Naive thymus-derived CD4-positive, alpha-beta T cell (primary cell): ENCODE results near the gene BPIFB3. TPM values are rescaled to one million over a fixed set of nuclear protein-coding genes. Genes with fewer than 3 reads are reported as not detected.
"Not testable (repeated sequence)": the region's sequence is repeated elsewhere in the genome, so short reads cannot be mapped to it uniquely, and the experiment has no call there.

ENCODE experiments used
- ATAC-seq: fragments of 150-1000 bp; cut with Tn5 transposase; 2 replicates; pipeline ENCODE4 v1.10.0; 2021; ENCODE audit warnings: mild to moderate bottlenecking, moderate library complexity
- CTCF ChIA-PET: fragments of 350-600 bp; sonication (Branson Sonifier 250); formaldehyde crosslinking; loops from one replicate; lab custom pipeline; 2021; ENCODE audit warnings: antibody characterized with exemption; lab: Charles Lee
- POLR2A ChIA-PET: fragments of 350-600 bp; sonication (Branson Sonifier 250); formaldehyde crosslinking; loops from one replicate; lab custom pipeline; 2021; ENCODE audit warnings: antibody characterized with exemption, inconsistent platforms; lab: Charles Lee
- DNase-seq, 9 donors: peaks; one replicate each; pipeline versions ENCODE4 v3.0.0 to v3.0.0-alpha.2; 2020 to 2022; ENCODE audit warnings: mixed read lengths in 1 of 9
- H3K27ac ChIP-seq: one replicate; pipeline ENCODE4 v1.7.0; 2013; ENCODE audit warnings: mild to moderate bottlenecking, low read depth, low read length, moderate library complexity
- H3K27me3 ChIP-seq, 2 donors: one replicate each; pipeline ENCODE4 v1.7.0; 2013; ENCODE audit warnings: low read length in 2 of 2, mild to moderate bottlenecking in 2 of 2, moderate library complexity in 2 of 2; ENCODE audit not compliant: control insufficient read depth in 2 of 2, insufficient read depth in 2 of 2
- H3K36me3 ChIP-seq, 3 experiments: 1 replicate in 2 of 3; 2 replicates in 1 of 3; pipeline ENCODE4 v1.7.0; 2013; ENCODE audit warnings: low read length in 3 of 3, mild to moderate bottlenecking in 3 of 3, moderate library complexity in 1 of 3; ENCODE audit not compliant: insufficient read depth in 3 of 3, control insufficient read depth in 2 of 3
- H3K4me1 ChIP-seq, 2 donors: one replicate each; pipeline ENCODE4 v1.7.0; 2013; ENCODE audit warnings: low read length in 2 of 2, mild to moderate bottlenecking in 2 of 2, moderate library complexity in 1 of 2; ENCODE audit not compliant: control insufficient read depth in 2 of 2, insufficient read depth in 2 of 2
- H3K4me3 ChIP-seq: 2 replicates; pipeline ENCODE4 v1.7.0; 2013; ENCODE audit warnings: mild to moderate bottlenecking, low read length
- H3K9me3 ChIP-seq, 3 experiments: 1 replicate in 2 of 3; 2 replicates in 1 of 3; pipeline ENCODE4 v1.7.0; 2013; ENCODE audit warnings: low read length in 3 of 3; ENCODE audit not compliant: control insufficient read depth in 2 of 3
- H3K27ac Mint-ChIP-seq, 9 donors: one replicate each; pipeline ENCODE4 v1.8.0; 2020 to 2022; ENCODE audit warnings: mixed read lengths in 9 of 9, mild to moderate bottlenecking in 8 of 9, moderate library complexity in 5 of 9, inconsistent platforms in 2 of 9
- H3K27me3 Mint-ChIP-seq, 5 donors: one replicate each; pipeline ENCODE4 v1.8.0; 2021 to 2022; ENCODE audit warnings: mixed read lengths in 5 of 5, mild to moderate bottlenecking in 1 of 5
- H3K36me3 Mint-ChIP-seq, 5 donors: one replicate each; pipeline ENCODE4 v1.8.0; 2020 to 2022; ENCODE audit warnings: mixed read lengths in 5 of 5, mild to moderate bottlenecking in 3 of 5, inconsistent platforms in 1 of 5
- H3K4me1 Mint-ChIP-seq, 7 donors: one replicate each; pipeline ENCODE4 v1.8.0; 2020 to 2022; ENCODE audit warnings: mixed read lengths in 7 of 7, mild to moderate bottlenecking in 3 of 7, inconsistent platforms in 1 of 7
- H3K4me3 Mint-ChIP-seq, 10 donors: one replicate each; pipeline ENCODE4 v1.8.0; 2020 to 2022; ENCODE audit warnings: mild to moderate bottlenecking in 10 of 10, mixed read lengths in 10 of 10, moderate library complexity in 6 of 10, inconsistent platforms in 2 of 10
- H3K9me3 Mint-ChIP-seq, 11 donors: one replicate each; pipeline ENCODE4 v1.8.0; 2020 to 2022; ENCODE audit warnings: mixed read lengths in 11 of 11, mild to moderate bottlenecking in 4 of 11, inconsistent platforms in 1 of 11, moderate library complexity in 1 of 11
- intact Hi-C, 2 donors: fragments of 100-400 bp; cut with micrococcal nuclease; formaldehyde crosslinking; loops; one replicate each; pipeline ENCODE4 v1.15.1; 2023
- polyA plus RNA-seq, 2 donors: library from polyadenylated mRNA; unstranded; fragments of 300-500 nt; fragmentation: Illumina TruSeq; gene quantifications; one replicate each; pipeline ENCODE4 v1.2.3, GENCODE V29; 2021
- total RNA-seq, 6 experiments: library from RNA in 5 of 6; stranded (reverse) in 5 of 6; gene quantifications; 1 replicate in 5 of 6; 2 replicates in 1 of 6; pipeline ENCODE4 v1.2.3 and lab custom pipeline; 2021 to 2026

Gene BPIFB3
- total and polyA plus RNA-seq, 7 experiments from 2014 or later, result not detected

- Mint-ChIP-seq H3K36me3 (peaks cover 0 to 2% (median under 1%) of the 10 kb centered on the region in 5 donors), H3K27ac (no peak overlapping the region), H3K9me3 (peaks cover 2 to 9% (median 4%) of the 10 kb centered on the region in 11 donors), H3K4me1 (peaks cover 0 to 17% (median 0%) of the 10 kb centered on the region in 7 donors), H3K4me3 (no peak overlapping the region), H3K27me3 (peaks cover 0 to 3% (median 0%) of the 10 kb centered on the region in 5 donors)
- peaks cover 0 to 5% (median 0%) of the 10 kb centered on the region in 3 experiments for H3K9me3 ChIP-seq
- ATAC-seq (no peak), DNase-seq (no peak)
- H3K27ac ChIP-seq, result no peak overlapping the region
- H3K4me3 ChIP-seq, result no peak overlapping the region
- POLR2A ChIA-PET, result no interaction called here
- CTCF ChIA-PET, result no interaction called here
- no peaks in the 10 kb centered on the region for H3K27me3 ChIP-seq
- no peaks in the 10 kb centered on the region for H3K4me1 ChIP-seq
- H3K36me3 ChIP-seq, result no peaks in the 10 kb centered on the region
- intact Hi-C loops, result no loop called here
Measured at GRCh38 chr20:33038243-33038642, 15.5 kb upstream of the BPIFB3 start.

DNA sequence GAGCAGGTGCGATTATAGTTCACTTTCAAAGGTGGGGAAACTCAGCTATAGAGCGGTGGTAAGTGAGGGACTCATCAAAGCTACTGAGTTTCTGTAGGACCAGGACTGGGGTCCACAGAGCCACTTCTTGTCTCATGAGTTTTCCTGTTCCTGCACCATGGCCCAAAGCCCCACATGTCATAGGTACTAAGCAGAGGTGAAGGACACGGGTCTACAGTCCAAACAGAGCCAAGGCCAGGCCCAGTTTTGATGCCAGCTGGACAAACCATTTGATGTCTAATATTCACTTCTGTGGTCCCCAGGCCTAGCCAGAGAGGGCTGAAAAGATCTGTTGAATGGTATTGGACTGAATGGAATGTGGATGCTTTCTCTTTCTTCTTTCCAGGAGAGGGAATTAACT is 11.3 kb upstream of the BPIFB3 start:
- H3K36me3 ChIP-seq, result no peaks in the 10 kb centered on the region
- peaks cover 0 to 18% (median 14%) of the 10 kb centered on the region in 11 donors for H3K9me3 Mint-ChIP-seq
- DNase-seq, result no peak
- ChIA-PET CTCF (interaction anchor here (0.6 kb wide), 1 partner anchor 68 kb away, joined by 3 read pairs; no protein-coding TSS in a partner anchor), POLR2A (no interaction called here)
- no peak for ATAC-seq
- peaks cover 0 to 20% (median 0%) of the 10 kb centered on the region in 7 donors for H3K4me1 Mint-ChIP-seq
- peaks cover 0 to 6% (median 6%) of the 10 kb centered on the region in 3 experiments for H3K9me3 ChIP-seq
- no peak overlapping the region for H3K4me3 ChIP-seq
- no peak overlapping the region for H3K27ac Mint-ChIP-seq
- intact Hi-C loops, result no loop called here
- peaks cover 0 to 8% (median 0%) of the 10 kb centered on the region in 5 donors for H3K36me3 Mint-ChIP-seq
- no peaks in the 10 kb centered on the region for H3K27me3 ChIP-seq
- no peaks in the 10 kb centered on the region for H3K4me1 ChIP-seq
- H3K4me3 Mint-ChIP-seq, result no peak overlapping the region
- H3K27me3 Mint-ChIP-seq, result peaks cover 0 to 3% (median 0%) of the 10 kb centered on the region in 5 donors
- H3K27ac ChIP-seq, result no peak overlapping the region

- Mint-ChIP-seq H3K4me3 (no peak overlapping the region), H3K36me3 (peaks cover 0 to 8% (median 0%) of the 10 kb centered on the region in 5 donors), H3K4me1 (peaks cover 0 to 17% (median 0%) of the 10 kb centered on the region in 7 donors), H3K9me3 (peaks cover 0 to 18% (median 12%) of the 10 kb centered on the region in 11 donors), H3K27ac (no peak overlapping the region), H3K27me3 (peaks cover 0 to 1% (median 0%) of the 10 kb centered on the region in 5 donors)
- Histone ChIP-seq H3K4me3 (no peak overlapping the region), H3K36me3 (no peaks in the 10 kb centered on the region), H3K27ac (no peak overlapping the region), H3K27me3 (no peaks in the 10 kb centered on the region), H3K4me1 (no peaks in the 10 kb centered on the region), H3K9me3 (peaks cover 0 to 6% (median 6%) of the 10 kb centered on the region in 3 experiments)
- DNase-seq (no peak), ATAC-seq (no peak)
- POLR2A ChIA-PET, result no interaction called here
- CTCF ChIA-PET, result interaction anchor here (0.5 to 0.6 kb wide), 2 partner anchors 69 to 1308 kb away, joined by 3 read pairs; no protein-coding TSS in a partner anchor
- intact Hi-C loops, result no loop called here
Measured at GRCh38 chr20:33042983-33043730, 10.5 kb upstream of the BPIFB3 start.

DNA sequence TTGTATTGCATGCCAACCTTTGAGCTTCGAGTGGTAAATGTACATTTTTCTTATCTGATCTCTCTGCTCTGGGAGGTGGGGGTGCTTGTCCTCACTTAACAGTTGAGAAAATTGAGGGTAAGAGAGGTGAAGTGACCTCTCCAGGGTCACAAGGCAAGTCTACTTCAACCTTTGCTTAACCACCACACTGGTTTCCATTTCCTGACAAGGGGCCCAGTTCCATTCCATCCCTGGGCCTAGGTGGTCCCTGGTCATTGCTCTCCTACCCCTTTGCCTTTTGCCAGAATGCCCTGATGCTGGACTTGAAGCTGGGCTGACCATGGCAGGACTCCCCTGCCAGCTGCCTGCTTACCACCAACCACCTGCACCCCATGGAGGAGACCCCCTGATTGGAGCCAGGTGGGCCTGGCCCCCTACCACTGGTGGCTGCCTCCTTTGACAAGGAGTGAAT is 9.9 kb upstream of the BPIFB3 start:
- H3K4me3 ChIP-seq, result no peak overlapping the region
- Mint-ChIP-seq H3K4me1 (peaks cover 0 to 17% (median 0%) of the 10 kb centered on the region in 7 donors), H3K4me3 (no peak overlapping the region), H3K9me3 (peaks cover 0 to 18% (median 12%) of the 10 kb centered on the region in 11 donors), H3K27ac (no peak overlapping the region), H3K36me3 (peaks cover 0 to 8% (median 0%) of the 10 kb centered on the region in 5 donors), H3K27me3 (no peaks in the 10 kb centered on the region)
- H3K27ac ChIP-seq, result no peak overlapping the region
- ATAC-seq (no peak), DNase-seq (no peak)
- intact Hi-C loops, result no loop called here
- no peaks in the 10 kb centered on the region for H3K27me3 ChIP-seq
- no peaks in the 10 kb centered on the region for H3K36me3 ChIP-seq
- no peaks in the 10 kb centered on the region for H3K4me1 ChIP-seq
- CTCF ChIA-PET, result interaction anchor here (0.7 kb wide), 1 partner anchor 78 kb away, joined by 3 read pairs; no protein-coding TSS in a partner anchor
- peaks cover 0 to 6% (median 6%) of the 10 kb centered on the region in 3 experiments for H3K9me3 ChIP-seq
- POLR2A ChIA-PET, result no interaction called here

GRCh38 chr20:33045129-33045721 is 8.5 kb upstream of the BPIFB3 start:
- DNase-seq, CTCF ChIA-PET, H3K36me3 Mint-ChIP-seq, intact Hi-C loops, H3K27me3 Mint-ChIP-seq, H3K4me1 ChIP-seq, H3K4me3 ChIP-seq, H3K27me3 ChIP-seq, POLR2A ChIA-PET, H3K27ac ChIP-seq, H3K27ac Mint-ChIP-seq, H3K4me3 Mint-ChIP-seq, ATAC-seq, H3K9me3 ChIP-seq, H3K36me3 ChIP-seq: not testable (repeated sequence)
- peaks cover 0 to 18% (median 12%) of the 10 kb centered on the region in 11 donors for H3K9me3 Mint-ChIP-seq
- H3K4me1 Mint-ChIP-seq, result peaks cover 0 to 12% (median 0%) of the 10 kb centered on the region in 7 donors

GRCh38 chr20:33046412-33046811 is 7.3 kb upstream of the BPIFB3 start:
- H3K27me3 ChIP-seq, result no peaks in the 10 kb centered on the region
- Mint-ChIP-seq H3K4me1 (peaks cover 0 to 11% (median 0%) of the 10 kb centered on the region in 7 donors), H3K27ac (no peak overlapping the region), H3K36me3 (peaks cover 0 to 8% (median 0%) of the 10 kb centered on the region in 5 donors), H3K4me3 (no peak overlapping the region), H3K27me3 (no peaks in the 10 kb centered on the region), H3K9me3 (peaks cover 0 to 18% (median 12%) of the 10 kb centered on the region in 11 donors)
- ATAC-seq (no peak), DNase-seq (no peak)
- H3K4me3 ChIP-seq, result no peak overlapping the region
- POLR2A ChIA-PET, result no interaction called here
- H3K4me1 ChIP-seq, result no peaks in the 10 kb centered on the region
- peaks cover 0 to 6% (median 6%) of the 10 kb centered on the region in 3 experiments for H3K9me3 ChIP-seq
- H3K36me3 ChIP-seq, result no peaks in the 10 kb centered on the region
- intact Hi-C loops, result no loop called here
- CTCF ChIA-PET, result no interaction called here
- H3K27ac ChIP-seq, result no peak overlapping the region
